Uterus (tissue), 2 donors: ENCODE data around the gene NPEPL1.

Experiments
- CTCF ChIP-seq, 4 experiments: fragments of 200-600 bp in 2 of 4; fragments of 450-650 bp in 2 of 4; sonication (generic) in 2 of 4; IDR thresholded peaks; one replicate each; pipeline ENCODE4 v1.5.1; 2016 to 2019; ENCODE audit warnings: antibody characterized with exemption in 4 of 4, mild to moderate bottlenecking in 2 of 4, moderate library complexity in 1 of 4
- POLR2A ChIP-seq, 2 donors: fragments of 450-650 bp; IDR thresholded peaks; one replicate each; pipeline ENCODE4 v1.6.1; 2016; ENCODE audit warnings: antibody characterized with exemption in 2 of 2, mild to moderate bottlenecking in 1 of 2, moderate library complexity in 1 of 2

- no peak for TF ChIP-seq POLR2A (IDR thresholded peaks at IDR 0.05)
- no peak for TF ChIP-seq CTCF (IDR thresholded peaks at IDR 0.05)
Observed at GRCh38 chr20:58677079-58677604, 15.5 kb upstream of the NPEPL1 start.
